Neural cell (in vitro differentiated cells): ENCODE data around the gene AKAP6. TPM values are rescaled to one million over a fixed set of nuclear protein-coding genes. Genes with fewer than 3 reads are reported as not detected.

Experiments used
- H2AFZ ChIP-seq: fragments of 200-600, 300-800 bp; sonication (generic), shearing (Covaris generic); 2 replicates; pipeline ENCODE4 v1.6.0; 2014; ENCODE audit warnings: low read depth, mild to moderate bottlenecking, antibody characterized with exemption, low read length, moderate library complexity
- H3F3A ChIP-seq: fragments of 200-600 bp; shearing (Covaris generic); 2 replicates; pipeline ENCODE4 v1.6.1; 2016; ENCODE audit warnings: mild to moderate bottlenecking, moderate library complexity, mixed read lengths, antibody characterized with exemption, low read length; ENCODE audit not compliant: insufficient read depth, poor library complexity, severe bottlenecking
- H3K27ac ChIP-seq: fragments of 200-600, 300-800 bp; sonication (generic), shearing (Covaris generic); 2 replicates; pipeline ENCODE4 v1.5.1; 2014; ENCODE audit warnings: mild to moderate bottlenecking, low read length, moderate library complexity
- H3K27me3 ChIP-seq: fragments of 300-800, 200-600 bp; sonication (generic), shearing (Covaris generic); 2 replicates; pipeline ENCODE4 v1.6.0; 2014; ENCODE audit warnings: mild to moderate bottlenecking, low read depth, low read length, moderate library complexity; ENCODE audit not compliant: insufficient read depth
- H3K36me3 ChIP-seq: fragments of 300-800, 200-600 bp; sonication (generic), shearing (Covaris generic); 2 replicates; pipeline ENCODE4 v1.5.1; 2014; ENCODE audit warnings: mild to moderate bottlenecking, antibody characterized with exemption, low read length, moderate library complexity; ENCODE audit not compliant: insufficient read depth
- H3K4me2 ChIP-seq: fragments of 300-800, 200-600 bp; sonication (generic), shearing (Covaris generic); 2 replicates; pipeline ENCODE4 v1.6.0; 2014; ENCODE audit warnings: mild to moderate bottlenecking, low read length
- H3K4me3 ChIP-seq: fragments of 300-800, 200-600 bp; sonication (generic), shearing (Covaris generic); 2 replicates; pipeline ENCODE4 v1.5.1; 2014; ENCODE audit warnings: mild to moderate bottlenecking, low read length, moderate library complexity
- H3K79me2 ChIP-seq: fragments of 200-600 bp; shearing (Covaris generic); replicated peaks from 2 replicates; pipeline ENCODE4 v1.6.0; 2014; ENCODE audit warnings: mild to moderate bottlenecking, low read length, moderate library complexity; ENCODE audit not compliant: insufficient read depth
- H3K9ac ChIP-seq: fragments of 300-800, 200-600 bp; sonication (generic), shearing (Covaris generic); 2 replicates; pipeline ENCODE4 v1.6.1; 2016; ENCODE audit warnings: mild to moderate bottlenecking, low read length, mixed read lengths
- H3K9me2 ChIP-seq: fragments of 200-600 bp; shearing (Covaris generic); 2 replicates; pipeline ENCODE4 v1.6.1; 2016; ENCODE audit warnings: mild to moderate bottlenecking, low read length, mixed read lengths; ENCODE audit not compliant: insufficient read depth
- H3K9me3 ChIP-seq: fragments of 200-600, 300-800 bp; sonication (generic), shearing (Covaris generic); 2 replicates; pipeline ENCODE4 v1.6.1; 2016; ENCODE audit warnings: mild to moderate bottlenecking, mixed run types, low read length, moderate library complexity, mixed read lengths
- H4K20me1 ChIP-seq: fragments of 200-600 bp; shearing (Covaris generic); 2 replicates; pipeline ENCODE4 v1.6.1; 2016; ENCODE audit warnings: mild to moderate bottlenecking, mixed run types; ENCODE audit not compliant: insufficient read depth
- CTCF ChIP-seq: fragments of 450-650 bp; IDR thresholded peaks from 2 replicates; pipeline ENCODE4 v1.5.1; 2014; ENCODE audit warnings: antibody characterized with exemption, mild to moderate bottlenecking, moderate library complexity; ENCODE audit not compliant: poor library complexity, severe bottlenecking
- EP300 ChIP-seq: fragments of 450-650 bp; conservative IDR thresholded peaks from 2 replicates; pipeline ENCODE4 v1.6.1; 2014; ENCODE audit warnings: antibody characterized with exemption, mild to moderate bottlenecking, moderate library complexity; ENCODE audit not compliant: poor library complexity, severe bottlenecking
- POLR2AphosphoS5 ChIP-seq: IDR thresholded peaks from 2 replicates; pipeline ENCODE4 v1.6.1; 2012
- RAD21 ChIP-seq: fragments of 450-650 bp; conservative IDR thresholded peaks from 2 replicates; pipeline ENCODE4 v1.6.1; 2014; ENCODE audit warnings: antibody characterized with exemption, mild to moderate bottlenecking, moderate library complexity
- REST ChIP-seq: IDR thresholded peaks from 2 replicates; pipeline ENCODE4 v1.6.1; 2012; ENCODE audit warnings: borderline replicate concordance
- SMC3 ChIP-seq: fragments of 450-650 bp; conservative IDR thresholded peaks from 2 replicates; pipeline ENCODE4 v1.6.1; 2014; ENCODE audit warnings: antibody characterized with exemption, mild to moderate bottlenecking, moderate library complexity; ENCODE audit not compliant: poor library complexity
- TAF1 ChIP-seq: IDR thresholded peaks from 2 replicates; pipeline ENCODE4 v1.6.1; 2012; ENCODE audit warnings: low read depth
- polyA plus RNA-seq: library from polyadenylated mRNA; depleted of rRNA; stranded (reverse); fragments of >200 nt; gene quantifications from 2 replicates; pipeline ENCODE4 v1.2.3, GENCODE V29; 2014

The AKAP6 gene
- polyA plus RNA-seq, 1 donor from 2014 or later: 15.8 TPM

- H3K27ac ChIP-seq: no peak overlapping the region
- H3F3A ChIP-seq: no peaks in the 10 kb centered on the region
- H4K20me1 ChIP-seq: no peaks in the 10 kb centered on the region
- no peak overlapping the region for H3K9ac ChIP-seq
- no peaks in the 10 kb centered on the region for H3K9me2 ChIP-seq
- H3K27me3 ChIP-seq: no peaks in the 10 kb centered on the region
- no peak overlapping the region for H3K4me2 ChIP-seq
- no peak for TF ChIP-seq POLR2AphosphoS5
- TF ChIP-seq SMC3: no peak
- no peak for TF ChIP-seq CTCF
- no peak for TF ChIP-seq RAD21
- TF ChIP-seq TAF1: no peak
- no peak for TF ChIP-seq EP300
- TF ChIP-seq REST: no peak
- H3K4me3 ChIP-seq: no peak overlapping the region
- H2AFZ ChIP-seq: no peak overlapping the region
- H3K36me3 ChIP-seq: no peaks in the 10 kb centered on the region
- H3K9me3 ChIP-seq: no peaks in the 10 kb centered on the region
- peaks cover 5% of the 10 kb centered on the region for H3K79me2 ChIP-seq
Measured at GRCh38 chr14:32473464-32473855, 144.4 kb downstream of the AKAP6 start.

DNA sequence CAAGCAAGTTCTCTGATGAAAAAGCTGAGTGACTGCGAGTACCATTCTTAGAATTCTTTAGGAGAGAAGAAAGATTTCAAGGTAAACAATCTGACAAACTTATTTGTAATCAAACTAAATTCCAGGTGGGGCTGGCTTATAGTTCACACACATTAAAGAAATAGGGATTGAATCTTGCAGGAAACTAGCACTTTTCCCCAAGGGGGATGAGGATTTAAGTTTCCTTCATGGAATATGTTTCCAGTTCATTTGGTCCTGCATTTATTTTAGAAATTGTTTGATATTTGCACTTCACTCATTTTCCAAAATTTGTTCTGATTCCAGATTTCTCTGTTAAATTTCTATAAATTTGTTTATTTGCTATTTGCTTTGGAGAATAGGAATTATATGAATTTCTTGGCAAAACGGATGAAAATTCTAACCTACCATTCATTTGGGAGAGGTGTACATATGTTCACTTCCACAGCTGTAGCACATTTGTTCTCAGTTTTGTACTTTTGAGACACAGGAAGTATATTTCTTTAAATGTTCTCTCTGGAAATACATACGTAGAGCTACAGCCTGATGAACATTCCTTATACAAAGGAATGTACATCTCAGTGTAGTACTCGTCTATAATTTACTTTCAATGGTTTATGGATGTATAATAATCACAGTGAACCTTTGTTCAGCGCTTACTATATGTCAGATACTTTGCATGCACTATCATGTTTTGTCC is 145.5 kb downstream of the AKAP6 start:
- Histone ChIP-seq H3K9me3 (no peaks in the 10 kb centered on the region), H3K9me2 (no peaks in the 10 kb centered on the region)
- no peak for TF ChIP-seq CTCF
- no peak for TF ChIP-seq SMC3
- no peak for TF ChIP-seq RAD21

More for the DNA sequence above, 145.5 kb downstream of the AKAP6 start:
- Histone ChIP-seq H3K4me2 (no peak overlapping the region), H3K27ac (no peak overlapping the region), H3K27me3 (no peaks in the 10 kb centered on the region), H3K79me2 (peaks cover 5% of the 10 kb centered on the region), H4K20me1 (no peaks in the 10 kb centered on the region), H3K9ac (no peak overlapping the region), H3K4me3 (no peak overlapping the region), H2AFZ (no peak overlapping the region), H3K36me3 (no peaks in the 10 kb centered on the region), H3F3A (no peaks in the 10 kb centered on the region)
